B cell (primary cell): Measurements from ENCODE around the gene ADCY7. TPM values are rescaled to one million over a fixed set of nuclear protein-coding genes. Genes with fewer than 3 reads are reported as not detected.

Experiments
- ATAC-seq: fragments of 200-7000 bp; cut with Tn5 transposase; one replicate; pipeline ENCODE4 v1.10.0; 2021; ENCODE audit warnings: low read depth, mild to moderate bottlenecking, moderate number of reproducible peaks, moderate library complexity
- CTCF ChIA-PET: fragments of 350-600 bp; sonication (Branson Sonifier 250); formaldehyde crosslinking; loops from one replicate; lab custom pipeline; 2021; ENCODE audit warnings: antibody characterized with exemption, inconsistent platforms; lab: Charles Lee
- POLR2A ChIA-PET: fragments of 350-600 bp; sonication (Branson Sonifier 250); formaldehyde crosslinking; loops from one replicate; lab custom pipeline; 2021; ENCODE audit warnings: antibody characterized with exemption; lab: Charles Lee
- DNase-seq: peaks from one replicate; pipeline ENCODE4 v3.0.0; 2013
- H2AFZ ChIP-seq: 2 replicates; pipeline ENCODE4 v1.6.1; 2012; ENCODE audit warnings: mild to moderate bottlenecking, low read depth, low read length; ENCODE audit not compliant: insufficient read depth, poor library complexity, severe bottlenecking
- H3K27ac ChIP-seq, 2 donors: 1 replicate in 1 of 2; 2 replicates in 1 of 2; pipeline ENCODE4 v1.5.1; 2012 to 2013; ENCODE audit warnings: low read length in 2 of 2, mild to moderate bottlenecking in 2 of 2, moderate library complexity in 1 of 2
- H3K27me3 ChIP-seq, 4 experiments: fragments of 200-600 bp in 1 of 4; sonication (generic) in 1 of 4; replicated peaks in 1 of 4; 1 replicate in 2 of 4; 2 replicates in 2 of 4; pipeline versions ENCODE4 v1.6.1 to v1.7.0; 2013 to 2016; ENCODE audit warnings: low read length in 3 of 4, mild to moderate bottlenecking in 2 of 4, mixed read lengths in 1 of 4, moderate library complexity in 1 of 4; ENCODE audit not compliant: insufficient read depth in 4 of 4, control insufficient read depth in 3 of 4; ENCODE audit errors: control extremely low read depth in 1 of 4
- H3K36me3 ChIP-seq, 2 experiments: replicated peaks in 1 of 2; 1 replicate in 1 of 2; 2 replicates in 1 of 2; pipeline versions ENCODE4 v1.6.1 to v1.7.1; 2013; ENCODE audit warnings: low read length in 1 of 2; ENCODE audit not compliant: insufficient read depth in 2 of 2, control insufficient read depth in 1 of 2; ENCODE audit errors: control extremely low read depth in 1 of 2, extremely low read depth in 1 of 2
- H3K4me1 ChIP-seq, 2 donors: fragments of 200-600 bp in 1 of 2; sonication (generic) in 1 of 2; 1 replicate in 1 of 2; 2 replicates in 1 of 2; pipeline versions ENCODE4 v1.5.1 to v1.6.1; 2013 to 2017; ENCODE audit warnings: low read length in 2 of 2; ENCODE audit not compliant: control insufficient read depth in 2 of 2, insufficient read depth in 2 of 2
- H3K4me2 ChIP-seq: replicated peaks from 2 replicates; pipeline ENCODE3; 2012; ENCODE audit warnings: mild to moderate bottlenecking, low read depth, low read length; ENCODE audit not compliant: poor library complexity, severe bottlenecking
- H3K4me3 ChIP-seq, 5 experiments: fragments of 200-600 bp in 1 of 5; sonication (generic) in 1 of 5; 1 replicate in 3 of 5; 2 replicates in 2 of 5; pipeline versions ENCODE4 v1.5.1 to v1.7.0; 2011 to 2016; ENCODE audit warnings: low read length in 4 of 5, mild to moderate bottlenecking in 4 of 5, low read depth in 2 of 5, control low read depth in 1 of 5, moderate library complexity in 1 of 5; ENCODE audit not compliant: insufficient read depth in 1 of 5; ENCODE audit errors: control extremely low read depth in 1 of 5, extremely low read depth in 1 of 5
- H3K79me2 ChIP-seq: fragments of 200-600 bp; sonication (generic); one replicate; pipeline ENCODE4 v1.6.0; 2016; ENCODE audit warnings: low read length; ENCODE audit not compliant: control insufficient read depth, insufficient read depth
- H3K9ac ChIP-seq: fragments of 200-600 bp; sonication (generic); 2 replicates; pipeline ENCODE4 v1.6.1; 2017; ENCODE audit warnings: mild to moderate bottlenecking, low read length, moderate library complexity
- H3K9me3 ChIP-seq, 3 donors: one replicate each; pipeline versions ENCODE4 v1.6.1 to v1.7.1; 2013; ENCODE audit warnings: low read length in 2 of 3; ENCODE audit not compliant: control insufficient read depth in 2 of 3, insufficient read depth in 1 of 3; ENCODE audit errors: control extremely low read depth in 1 of 3
- H4K20me1 ChIP-seq: 2 replicates; pipeline ENCODE4 v1.6.0; 2012; ENCODE audit warnings: mild to moderate bottlenecking, low read length; ENCODE audit not compliant: insufficient read depth, control insufficient read depth, poor library complexity, severe bottlenecking
- H3K27ac Mint-ChIP-seq: one replicate; pipeline ENCODE4 v1.8.0; 2021; ENCODE audit warnings: mixed read lengths
- H3K27me3 Mint-ChIP-seq: one replicate; pipeline ENCODE4 v1.8.0; 2021; ENCODE audit warnings: mixed read lengths
- H3K4me1 Mint-ChIP-seq: one replicate; pipeline ENCODE4 v1.8.0; 2021; ENCODE audit warnings: mixed read lengths
- H3K4me3 Mint-ChIP-seq: one replicate; pipeline ENCODE4 v1.8.0; 2021; ENCODE audit warnings: mixed read lengths
- H3K9me3 Mint-ChIP-seq: one replicate; pipeline ENCODE4 v1.8.0; 2022; ENCODE audit warnings: mixed read lengths; ENCODE audit not compliant: insufficient read depth
- CTCF ChIP-seq: fragments of 200-600 bp; IDR thresholded peaks from one replicate; pipeline ENCODE4 v1.8.0; 2022; ENCODE audit warnings: antibody characterized with exemption, mild to moderate bottlenecking
- WGBS: methylation state at CpG from one replicate; pipeline ENCODE4 v1.1.5; 2013; ENCODE audit warnings: missing lambda C conversion rate; ENCODE audit not compliant: insufficient coverage; 5-methylcytosine and 5-hydroxymethylcytosine counted together
- intact Hi-C: fragments of 100-400 bp; cut with micrococcal nuclease; formaldehyde crosslinking; loops from one replicate; pipeline ENCODE4 v1.10.0; 2022
- polyA plus RNA-seq: library from polyadenylated mRNA; depleted of rRNA; stranded (reverse); fragments of >200 nt; gene quantifications from 2 replicates; pipeline ENCODE4 v1.2.3, GENCODE V29; 2012
- total RNA-seq, 2 donors: library from RNA; stranded (reverse); fragments of 120-200 nt in 1 of 2; gene quantifications; 1 replicate in 1 of 2; 2 replicates in 1 of 2; pipeline versions ENCODE4 v1.2.3 to v1.2.4, GENCODE V29; 2013 to 2022

Gene ADCY7
- total and polyA plus RNA-seq, 2 donors (not counting 1 experiment from before 2014, with no cell fraction given), result 78.4 to 207 TPM

- no peak overlapping the region for H3K27ac ChIP-seq
- no peaks in the 10 kb centered on the region for H3K9me3 ChIP-seq
- no peaks in the 10 kb centered on the region for H3K36me3 ChIP-seq
- peak overlapping the region; percentile 46 for H3K27ac Mint-ChIP-seq
- H3K4me2 ChIP-seq, result peak overlapping the region; percentile 100
- peak overlapping the region; percentile 88 for H2AFZ ChIP-seq
- H3K4me1 ChIP-seq, result peaks cover 6 to 15% of the 10 kb centered on the region in 2 donors
- peak; percentile 53 for ATAC-seq
- H3K4me3 ChIP-seq, result peak overlapping the region; percentile 26 to 69 (median 61)
- TF ChIP-seq CTCF, result no peak
- no peaks in the 10 kb centered on the region for H3K9me3 Mint-ChIP-seq
- ChIA-PET CTCF (interaction anchor here (0.6 to 3.5 kb wide), 16 partner anchors 13 to 419 kb away, joined by 3 to 29 read pairs (median 6); partner anchors contain the start of gene BRD7), POLR2A (interaction anchor here (1.2 to 1.5 kb wide), 3 partner anchors 27 to 381 kb away, joined by 3 to 5 read pairs (median 5); no protein-coding TSS in a partner anchor)
- H3K79me2 ChIP-seq, result no peaks in the 10 kb centered on the region
- peak overlapping the region; percentile 71 for H3K9ac ChIP-seq
- H3K27me3 Mint-ChIP-seq, result no peaks in the 10 kb centered on the region
- no peak for DNase-seq
- H3K27me3 ChIP-seq, result peaks cover 0 to 11% (median 4%) of the 10 kb centered on the region in 4 experiments
- no peaks in the 10 kb centered on the region for H4K20me1 ChIP-seq
- H3K4me3 Mint-ChIP-seq, result peak overlapping the region; percentile 84
- intact Hi-C loops, result loop anchor here (1.0 to 2.0 kb wide), 4 partner anchors 28 to 109 kb away; no protein-coding TSS in a partner anchor
- 6% methylated on average over 46 of the region's 46 CpGs for WGBS
- peaks cover 11% of the 10 kb centered on the region for H3K4me1 Mint-ChIP-seq
Observed at GRCh38 chr16:50246299-50247122, 19.8 kb upstream of the ADCY7 start.
